NCI-H1694 (cell line): ENCODE results near the gene EPM2A.

ENCODE experiments used
- DNase-seq: peaks from one replicate; lab custom pipeline; 2025; lab: John Stamatoyannopoulos, UW

EPM2A gene

GRCh38 chr6:145602726-145603326 lies 132.5 kb downstream of the EPM2A start:
- DNase-seq = no peak

DNA sequence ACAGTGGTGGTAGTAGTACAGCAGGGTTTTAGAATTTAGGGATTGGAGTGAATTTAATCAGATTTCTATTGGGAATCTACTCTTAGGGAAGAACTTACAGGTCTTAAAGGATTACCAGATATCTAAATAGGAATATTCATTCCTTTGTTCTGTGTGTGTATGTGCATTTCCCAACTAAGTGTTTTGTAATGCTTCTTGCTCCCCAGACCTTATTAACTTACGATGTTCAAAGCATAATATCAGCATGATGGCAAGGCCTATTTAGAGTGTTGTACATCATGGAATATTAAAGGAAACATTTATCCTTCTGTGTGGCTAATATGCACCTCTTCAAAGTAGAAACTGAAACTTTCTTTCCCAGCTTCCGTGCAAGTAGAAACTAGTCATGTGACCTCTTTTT lies 133.9 kb downstream of the EPM2A start:
- no peak for DNase-seq

DNA sequence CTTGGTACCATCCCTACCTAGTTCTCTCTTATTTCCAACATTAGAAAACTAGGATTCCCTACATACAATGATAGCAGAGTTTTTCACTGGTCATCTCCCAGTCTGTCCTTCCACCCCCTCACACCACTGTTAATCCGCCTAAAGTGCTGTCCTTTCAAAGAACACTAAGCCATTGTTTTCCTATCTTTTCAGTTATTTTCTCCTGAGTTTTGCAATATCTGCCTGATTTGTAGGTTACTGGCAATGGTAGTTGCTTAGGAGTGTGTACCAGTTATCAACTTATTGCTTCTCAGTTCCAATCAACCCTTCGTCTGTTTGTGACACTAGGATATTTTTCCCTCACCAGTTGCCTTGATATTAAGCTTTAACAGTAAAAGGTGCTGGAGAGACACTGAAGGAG lies 135.0 kb downstream of the EPM2A start:
- no peak for DNase-seq

- DNase-seq = no peak
These were observed 146.3 kb downstream of the EPM2A start for GRCh38 chr6:145588981-145589380.

DNA sequence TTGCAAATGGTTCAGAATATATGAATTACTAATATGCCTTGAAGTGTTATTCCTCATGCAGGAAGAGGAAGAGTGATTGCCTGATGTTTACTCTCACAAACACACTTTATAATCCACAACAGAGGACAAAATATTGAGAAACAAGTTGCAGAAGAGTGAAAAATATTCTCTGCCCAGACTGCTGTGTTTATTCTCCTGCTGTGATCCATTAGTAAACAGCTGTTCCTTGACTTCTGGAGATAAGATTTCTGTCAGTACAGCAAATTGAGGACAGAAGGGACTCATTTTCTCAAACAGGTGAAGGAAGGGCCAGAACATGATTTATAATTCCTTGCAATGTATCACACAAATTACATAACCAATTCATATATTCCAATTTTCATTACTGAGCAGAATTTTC lies 148.0 kb downstream of the EPM2A start:
- DNase-seq = no peak

DNA sequence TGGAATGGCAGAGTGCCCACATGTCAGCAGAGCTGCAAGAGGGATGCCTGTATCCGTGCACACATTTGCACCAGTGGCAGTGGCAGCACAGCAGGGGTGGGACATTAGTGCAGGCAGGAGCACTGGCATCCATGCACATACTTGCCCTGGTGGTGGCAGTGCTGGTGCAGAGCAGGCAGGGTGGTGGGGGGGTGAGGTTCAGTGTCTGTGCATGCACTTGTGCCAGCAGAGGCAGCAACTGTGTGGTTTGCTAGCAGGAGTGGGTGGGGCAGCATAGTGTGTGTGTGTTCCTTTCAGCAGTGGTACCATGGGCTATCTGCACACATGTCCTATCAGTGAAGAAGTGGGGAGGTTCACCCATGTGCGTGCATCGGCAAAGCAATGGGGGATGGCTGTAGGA lies 151.6 kb downstream of the EPM2A start:
- no peak for DNase-seq
